ENCODE measurements around the gene TCF15. TPM values are rescaled to one million over a fixed set of nuclear protein-coding genes. Genes with fewer than 3 reads are reported as not detected.
A peak's percentile ranks its signal among the peaks of the same experiment; 100 is the strongest.

Gene TCF15
- total and polyA plus RNA-seq, 2 experiments from 2014 or later: 3.8 to 4.0 TPM

DNA sequence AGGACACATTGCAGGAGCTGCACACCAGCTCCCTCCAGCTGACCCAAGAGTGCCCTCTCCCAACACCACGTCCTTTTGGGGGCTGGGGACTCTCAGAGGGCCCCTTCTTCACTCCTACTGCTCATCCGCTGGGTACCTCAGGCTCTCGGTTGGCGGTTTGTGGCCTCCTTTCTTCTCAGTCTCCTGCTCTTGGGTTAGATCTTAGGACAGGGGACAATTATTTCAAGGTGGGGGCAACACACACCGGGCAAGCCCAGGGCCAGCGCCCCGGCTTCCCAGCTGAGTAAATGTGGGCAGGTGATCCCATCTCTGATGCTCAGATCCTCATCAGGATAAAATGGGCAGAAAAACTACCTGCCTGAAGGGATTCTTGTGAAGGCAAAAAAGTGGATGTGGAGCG, 1.1 kb downstream of the TCF15 start:
- no peak for ATAC-seq
- Histone ChIP-seq H4K20me1 (replicated peaks; ENCODE audit: insufficient read depth) (no peaks in the 10 kb centered on the region; the same call in none of the 2 replicates), H3K79me2 (replicated peaks; ENCODE audit: insufficient read depth) (no peaks in the 10 kb centered on the region), H3K4me1 (ENCODE audit: insufficient read depth) (peaks cover 15% of the 10 kb centered on the region), H3K27me3 (ENCODE audit: insufficient read depth) (peaks cover 33% of the 10 kb centered on the region), H3K27ac (ENCODE audit: low read depth) (no peak overlapping the region), H3K4me2 (peak overlapping the region; percentile 92), H3K4me3 (peak overlapping the region; percentile 65), H2AFZ (no peak overlapping the region), H3K9me2 (ENCODE audit: insufficient read depth) (no peaks in the 10 kb centered on the region), H3F3A (replicated peaks; ENCODE audit: low read depth) (peaks cover 9% of the 10 kb centered on the region), H3K36me3 (ENCODE audit: insufficient read depth) (no peaks in the 10 kb centered on the region)
- TF ChIP-seq, protein P1, sequence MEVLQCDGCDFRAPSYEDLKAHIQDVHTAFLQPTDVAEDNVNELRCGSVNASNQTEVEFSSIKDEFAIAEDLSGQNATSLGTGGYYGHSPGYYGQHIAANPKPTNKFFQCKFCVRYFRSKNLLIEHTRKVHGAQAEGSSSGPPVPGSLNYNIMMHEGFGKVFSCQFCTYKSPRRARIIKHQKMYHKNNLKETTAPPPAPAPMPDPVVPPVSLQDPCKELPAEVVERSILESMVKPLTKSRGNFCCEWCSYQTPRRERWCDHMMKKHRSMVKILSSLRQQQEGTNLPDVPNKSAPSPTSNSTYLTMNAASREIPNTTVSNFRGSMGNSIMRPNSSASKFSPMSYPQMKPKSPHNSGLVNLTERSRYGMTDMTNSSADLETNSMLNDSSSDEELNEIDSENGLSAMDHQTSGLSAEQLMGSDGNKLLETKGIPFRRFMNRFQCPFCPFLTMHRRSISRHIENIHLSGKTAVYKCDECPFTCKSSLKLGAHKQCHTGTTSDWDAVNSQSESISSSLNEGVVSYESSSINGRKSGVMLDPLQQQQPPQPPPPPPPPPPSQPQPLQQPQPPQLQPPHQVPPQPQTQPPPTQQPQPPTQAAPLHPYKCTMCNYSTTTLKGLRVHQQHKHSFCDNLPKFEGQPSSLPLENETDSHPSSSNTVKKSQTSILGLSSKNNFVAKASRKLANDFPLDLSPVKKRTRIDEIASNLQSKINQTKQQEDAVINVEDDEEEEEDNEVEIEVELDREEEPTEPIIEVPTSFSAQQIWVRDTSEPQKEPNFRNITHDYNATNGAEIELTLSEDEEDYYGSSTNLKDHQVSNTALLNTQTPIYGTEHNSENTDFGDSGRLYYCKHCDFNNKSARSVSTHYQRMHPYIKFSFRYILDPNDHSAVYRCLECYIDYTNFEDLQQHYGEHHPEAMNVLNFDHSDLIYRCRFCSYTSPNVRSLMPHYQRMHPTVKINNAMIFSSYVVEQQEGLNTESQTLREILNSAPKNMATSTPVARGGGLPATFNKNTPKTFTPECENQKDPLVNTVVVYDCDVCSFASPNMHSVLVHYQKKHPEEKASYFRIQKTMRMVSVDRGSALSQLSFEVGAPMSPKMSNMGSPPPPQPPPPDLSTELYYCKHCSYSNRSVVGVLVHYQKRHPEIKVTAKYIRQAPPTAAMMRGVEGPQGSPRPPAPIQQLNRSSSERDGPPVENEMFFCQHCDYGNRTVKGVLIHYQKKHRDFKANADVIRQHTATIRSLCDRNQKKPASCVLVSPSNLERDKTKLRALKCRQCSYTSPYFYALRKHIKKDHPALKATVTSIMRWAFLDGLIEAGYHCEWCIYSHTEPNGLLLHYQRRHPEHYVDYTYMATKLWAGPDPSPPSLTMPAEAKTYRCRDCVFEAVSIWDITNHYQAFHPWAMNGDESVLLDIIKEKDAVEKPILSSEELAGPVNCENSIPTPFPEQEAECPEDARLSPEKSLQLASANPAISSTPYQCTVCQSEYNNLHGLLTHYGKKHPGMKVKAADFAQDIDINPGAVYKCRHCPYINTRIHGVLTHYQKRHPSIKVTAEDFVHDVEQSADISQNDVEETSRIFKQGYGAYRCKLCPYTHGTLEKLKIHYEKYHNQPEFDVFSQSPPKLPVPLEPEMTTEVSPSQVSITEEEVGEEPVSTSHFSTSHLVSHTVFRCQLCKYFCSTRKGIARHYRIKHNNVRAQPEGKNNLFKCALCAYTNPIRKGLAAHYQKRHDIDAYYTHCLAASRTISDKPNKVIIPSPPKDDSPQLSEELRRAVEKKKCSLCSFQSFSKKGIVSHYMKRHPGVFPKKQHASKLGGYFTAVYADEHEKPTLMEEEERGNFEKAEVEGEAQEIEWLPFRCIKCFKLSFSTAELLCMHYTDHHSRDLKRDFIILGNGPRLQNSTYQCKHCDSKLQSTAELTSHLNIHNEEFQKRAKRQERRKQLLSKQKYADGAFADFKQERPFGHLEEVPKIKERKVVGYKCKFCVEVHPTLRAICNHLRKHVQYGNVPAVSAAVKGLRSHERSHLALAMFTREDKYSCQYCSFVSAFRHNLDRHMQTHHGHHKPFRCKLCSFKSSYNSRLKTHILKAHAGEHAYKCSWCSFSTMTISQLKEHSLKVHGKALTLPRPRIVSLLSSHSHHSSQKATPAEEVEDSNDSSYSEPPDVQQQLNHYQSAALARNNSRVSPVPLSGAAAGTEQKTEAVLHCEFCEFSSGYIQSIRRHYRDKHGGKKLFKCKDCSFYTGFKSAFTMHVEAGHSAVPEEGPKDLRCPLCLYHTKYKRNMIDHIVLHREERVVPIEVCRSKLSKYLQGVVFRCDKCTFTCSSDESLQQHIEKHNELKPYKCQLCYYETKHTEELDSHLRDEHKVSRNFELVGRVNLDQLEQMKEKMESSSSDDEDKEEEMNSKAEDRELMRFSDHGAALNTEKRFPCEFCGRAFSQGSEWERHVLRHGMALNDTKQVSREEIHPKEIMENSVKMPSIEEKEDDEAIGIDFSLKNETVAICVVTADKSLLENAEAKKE (CRISPR knock-in tag; IDR thresholded peaks at IDR 0.05): no peak
- TF ChIP-seq EZH2phosphoT487 (IDR thresholded peaks at IDR 0.05; ENCODE audit: unreplicated experiment) (no peak), POLR2AphosphoS5 (IDR thresholded peaks at IDR 0.05; ENCODE audit: low read depth) (no peak), JUNB (IDR thresholded peaks at IDR 0.05; ENCODE audit: unreplicated experiment) (no peak), CREB1 (CRISPR knock-in tag; IDR thresholded peaks at IDR 0.05; ENCODE audit: low read depth) (no peak), EZH2 (IDR thresholded peaks at IDR 0.05; ENCODE audit: low read depth, unreplicated experiment) (no peak), NANOG (IDR thresholded peaks at IDR 0.05; ENCODE audit: borderline replicate concordance) (no peak), ZNF331 (CRISPR knock-in tag; IDR thresholded peaks at IDR 0.05; ENCODE audit: low read depth) (no peak), STAT1 (IDR thresholded peaks at IDR 0.05; ENCODE audit: unreplicated experiment) (no peak), CTCF (conservative IDR thresholded peaks at IDR 0.05; ENCODE audit: low read depth in 2 of 2) (no peak), ZNF114 (CRISPR knock-in tag; IDR thresholded peaks at IDR 0.05) (no peak)
- TF ChIP-seq, protein P2, sequence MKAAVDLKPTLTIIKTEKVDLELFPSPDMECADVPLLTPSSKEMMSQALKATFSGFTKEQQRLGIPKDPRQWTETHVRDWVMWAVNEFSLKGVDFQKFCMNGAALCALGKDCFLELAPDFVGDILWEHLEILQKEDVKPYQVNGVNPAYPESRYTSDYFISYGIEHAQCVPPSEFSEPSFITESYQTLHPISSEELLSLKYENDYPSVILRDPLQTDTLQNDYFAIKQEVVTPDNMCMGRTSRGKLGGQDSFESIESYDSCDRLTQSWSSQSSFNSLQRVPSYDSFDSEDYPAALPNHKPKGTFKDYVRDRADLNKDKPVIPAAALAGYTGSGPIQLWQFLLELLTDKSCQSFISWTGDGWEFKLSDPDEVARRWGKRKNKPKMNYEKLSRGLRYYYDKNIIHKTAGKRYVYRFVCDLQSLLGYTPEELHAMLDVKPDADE (IDR thresholded peaks at IDR 0.05): no peak
- TF ChIP-seq, protein P3, sequence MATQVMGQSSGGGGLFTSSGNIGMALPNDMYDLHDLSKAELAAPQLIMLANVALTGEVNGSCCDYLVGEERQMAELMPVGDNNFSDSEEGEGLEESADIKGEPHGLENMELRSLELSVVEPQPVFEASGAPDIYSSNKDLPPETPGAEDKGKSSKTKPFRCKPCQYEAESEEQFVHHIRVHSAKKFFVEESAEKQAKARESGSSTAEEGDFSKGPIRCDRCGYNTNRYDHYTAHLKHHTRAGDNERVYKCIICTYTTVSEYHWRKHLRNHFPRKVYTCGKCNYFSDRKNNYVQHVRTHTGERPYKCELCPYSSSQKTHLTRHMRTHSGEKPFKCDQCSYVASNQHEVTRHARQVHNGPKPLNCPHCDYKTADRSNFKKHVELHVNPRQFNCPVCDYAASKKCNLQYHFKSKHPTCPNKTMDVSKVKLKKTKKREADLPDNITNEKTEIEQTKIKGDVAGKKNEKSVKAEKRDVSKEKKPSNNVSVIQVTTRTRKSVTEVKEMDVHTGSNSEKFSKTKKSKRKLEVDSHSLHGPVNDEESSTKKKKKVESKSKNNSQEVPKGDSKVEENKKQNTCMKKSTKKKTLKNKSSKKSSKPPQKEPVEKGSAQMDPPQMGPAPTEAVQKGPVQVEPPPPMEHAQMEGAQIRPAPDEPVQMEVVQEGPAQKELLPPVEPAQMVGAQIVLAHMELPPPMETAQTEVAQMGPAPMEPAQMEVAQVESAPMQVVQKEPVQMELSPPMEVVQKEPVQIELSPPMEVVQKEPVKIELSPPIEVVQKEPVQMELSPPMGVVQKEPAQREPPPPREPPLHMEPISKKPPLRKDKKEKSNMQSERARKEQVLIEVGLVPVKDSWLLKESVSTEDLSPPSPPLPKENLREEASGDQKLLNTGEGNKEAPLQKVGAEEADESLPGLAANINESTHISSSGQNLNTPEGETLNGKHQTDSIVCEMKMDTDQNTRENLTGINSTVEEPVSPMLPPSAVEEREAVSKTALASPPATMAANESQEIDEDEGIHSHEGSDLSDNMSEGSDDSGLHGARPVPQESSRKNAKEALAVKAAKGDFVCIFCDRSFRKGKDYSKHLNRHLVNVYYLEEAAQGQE (IDR thresholded peaks at IDR 0.05; ENCODE audit: unreplicated experiment): no peak
- no peak for DNase-seq (ENCODE audit: low spot score)
- peaks cover 33% of the 10 kb centered on the region for H3K4me1 Mint-ChIP-seq
- no peaks in the 10 kb centered on the region for H3K9me3 Mint-ChIP-seq
- no peak overlapping the region for H3K27ac Mint-ChIP-seq
- peak overlapping the region; percentile 71 for H3K4me3 Mint-ChIP-seq
- H3K36me3 Mint-ChIP-seq (ENCODE audit: low read depth): no peaks in the 10 kb centered on the region
- H3K27me3 Mint-ChIP-seq (ENCODE audit: insufficient read depth, low read depth, poor library complexity): peaks cover 23% of the 10 kb centered on the region

All from GM23338 (cell line).